MM.1S (cell line): ENCODE data around the gene CR2.

Experiments
- DNase-seq: peaks from one replicate; pipeline ENCODE4 v3.0.0-alpha.2; 2015
- H2AFZ ChIP-seq: fragments of 300-600 bp; sonication (generic); 2 replicates; pipeline ENCODE4 v1.6.0; 2016; ENCODE audit warnings: antibody characterized with exemption, low read length
- H3F3A ChIP-seq: fragments of 300-600 bp; sonication (generic); 2 replicates; pipeline ENCODE4 v1.6.1; 2016; ENCODE audit warnings: mild to moderate bottlenecking, antibody characterized with exemption, low read length, moderate library complexity, mixed read lengths; ENCODE audit not compliant: insufficient read depth
- H3K27ac ChIP-seq: fragments of 300-600 bp; sonication (generic); 2 replicates; pipeline ENCODE4 v1.5.1; 2016; ENCODE audit warnings: mild to moderate bottlenecking, low read length
- H3K27me3 ChIP-seq: fragments of 300-600 bp; sonication (generic); replicated peaks from 2 replicates; pipeline ENCODE4 v1.6.0; 2016; ENCODE audit warnings: low read length; ENCODE audit not compliant: insufficient read depth
- H3K36me3 ChIP-seq: fragments of 300-600 bp; sonication (generic); replicated peaks from 2 replicates; pipeline ENCODE4 v1.6.1; 2016; ENCODE audit warnings: mild to moderate bottlenecking, low read length, mixed read lengths; ENCODE audit not compliant: insufficient read depth
- H3K4me1 ChIP-seq: fragments of 300-600 bp; sonication (generic); 2 replicates; pipeline ENCODE4 v1.6.1; 2016; ENCODE audit warnings: low read length, mixed read lengths
- H3K4me2 ChIP-seq: fragments of 300-600 bp; sonication (generic); 2 replicates; pipeline ENCODE4 v1.6.0; 2016; ENCODE audit warnings: low read depth, low read length
- H3K4me3 ChIP-seq: fragments of 300-600 bp; sonication (generic); 2 replicates; pipeline ENCODE4 v1.5.1; 2016; ENCODE audit warnings: low read length, mixed read lengths
- H3K79me2 ChIP-seq: fragments of 300-600 bp; sonication (generic); 2 replicates; pipeline ENCODE4 v1.6.1; 2016; ENCODE audit warnings: mixed run types, low read length, mixed read lengths
- H3K9ac ChIP-seq: fragments of 300-600 bp; sonication (generic); 2 replicates; pipeline ENCODE4 v1.6.1; 2016; ENCODE audit warnings: low read length, mixed read lengths
- H3K9me2 ChIP-seq: fragments of 300-600 bp; sonication (generic); replicated peaks from 2 replicates; pipeline ENCODE4 v1.6.1; 2016; ENCODE audit warnings: mild to moderate bottlenecking, low read length, mixed read lengths; ENCODE audit not compliant: insufficient read depth
- H3K9me3 ChIP-seq: fragments of 300-600 bp; sonication (generic); replicated peaks from 2 replicates; pipeline ENCODE4 v1.6.1; 2016; ENCODE audit warnings: mild to moderate bottlenecking, low read length, mixed read lengths; ENCODE audit not compliant: insufficient read depth
- H4K20me1 ChIP-seq: fragments of 300-600 bp; sonication (generic); 2 replicates; pipeline ENCODE4 v1.6.1; 2016; ENCODE audit warnings: mild to moderate bottlenecking, low read length, moderate library complexity, mixed read lengths; ENCODE audit not compliant: insufficient read depth
- CTCF ChIP-seq: fragments of 300-600 bp; sonication (generic); IDR thresholded peaks from 2 replicates; pipeline ENCODE4 v1.5.1; 2016; ENCODE audit warnings: antibody characterized with exemption, low read length, mixed read lengths
- EZH2 ChIP-seq: fragments of 300-600 bp; sonication (generic); optimal IDR thresholded peaks from 2 replicates; pipeline ENCODE3; 2017; ENCODE audit warnings: low read depth, mild to moderate bottlenecking, antibody characterized with exemption, low read length, mixed read lengths
- EZH2phosphoT487 ChIP-seq: fragments of 300-600 bp; sonication (generic); IDR thresholded peaks from 2 replicates; pipeline ENCODE4 v1.6.1; 2018; ENCODE audit warnings: antibody characterized with exemption, low read length

CR2 gene

GRCh38 chr1:207407655-207408260 lies 46.4 kb upstream of the CR2 start:
- Histone ChIP-seq H3K27me3 (no peaks in the 10 kb centered on the region), H3K27ac (no peak overlapping the region)
- DNase-seq = no peak

DNA sequence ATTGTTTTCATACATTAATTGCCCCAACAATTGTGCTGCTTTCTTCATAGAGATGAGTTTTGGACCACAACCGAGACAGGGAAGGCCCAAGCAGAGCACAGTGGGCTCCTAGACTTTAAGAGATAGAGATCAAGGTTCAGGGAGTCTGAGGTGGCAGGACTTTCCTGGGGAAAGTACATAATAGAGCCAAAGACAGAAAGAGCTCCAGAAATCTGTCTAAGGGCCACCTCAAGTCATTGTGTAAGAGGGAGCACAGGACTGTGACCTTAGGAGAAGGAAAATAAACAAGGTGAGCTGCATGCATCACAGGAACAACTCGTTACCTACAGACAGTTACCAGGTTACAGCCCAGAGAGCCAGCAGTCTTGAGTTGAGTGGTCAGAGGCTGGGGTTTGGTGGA lies 41.3 kb upstream of the CR2 start:
- Histone ChIP-seq H3K4me3 (no peak overlapping the region), H3K36me3 (no peaks in the 10 kb centered on the region), H3K79me2 (no peaks in the 10 kb centered on the region), H3K27ac (no peak overlapping the region), H4K20me1 (no peaks in the 10 kb centered on the region), H3K9me3 (no peaks in the 10 kb centered on the region), H3K27me3 (no peaks in the 10 kb centered on the region), H3F3A (no peaks in the 10 kb centered on the region), H3K4me2 (no peak overlapping the region), H3K9me2 (no peaks in the 10 kb centered on the region), H3K9ac (no peak overlapping the region), H3K4me1 (peaks cover 13% of the 10 kb centered on the region), H2AFZ (no peak overlapping the region)
- no peak for TF ChIP-seq EZH2phosphoT487
- TF ChIP-seq CTCF = no peak
- TF ChIP-seq EZH2 = no peak
- no peak for DNase-seq

More at GRCh38 chr1:207407655-207408260, 46.4 kb upstream of the CR2 start:
- Histone ChIP-seq H3K4me2 (no peak overlapping the region), H2AFZ (no peak overlapping the region), H3K36me3 (no peaks in the 10 kb centered on the region), H3K4me1 (no peaks in the 10 kb centered on the region), H3K9ac (no peak overlapping the region), H3F3A (no peaks in the 10 kb centered on the region), H3K79me2 (no peaks in the 10 kb centered on the region), H4K20me1 (no peaks in the 10 kb centered on the region), H3K9me2 (no peaks in the 10 kb centered on the region), H3K9me3 (no peaks in the 10 kb centered on the region), H3K4me3 (no peak overlapping the region)
- TF ChIP-seq EZH2 = no peak
- no peak for TF ChIP-seq CTCF
- no peak for TF ChIP-seq EZH2phosphoT487

DNA sequence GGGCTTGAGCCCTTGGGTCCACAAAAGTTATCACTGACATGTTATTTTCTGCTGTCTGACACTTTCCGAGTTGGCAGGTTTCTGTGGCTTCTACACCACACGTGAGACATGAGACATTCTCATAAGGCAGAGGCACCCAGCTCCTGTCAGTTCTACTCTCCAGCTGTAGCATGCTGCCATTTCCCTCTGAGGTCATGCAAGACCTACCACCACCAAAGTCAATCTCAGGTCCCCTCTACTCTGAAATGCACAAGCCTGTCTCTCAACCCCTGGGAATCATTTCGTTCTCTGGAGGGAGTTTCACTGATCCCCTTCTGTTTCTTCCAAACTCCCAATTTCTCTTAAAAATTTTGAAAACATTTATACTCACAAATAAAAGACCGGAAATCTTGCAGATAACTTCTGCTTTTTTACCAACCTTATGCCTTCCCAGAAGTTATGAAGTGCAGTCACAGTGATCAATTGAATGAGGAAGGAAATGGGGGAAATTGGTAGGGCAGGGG lies 39.5 kb upstream of the CR2 start:
- Histone ChIP-seq H4K20me1 (no peaks in the 10 kb centered on the region), H3K9ac (no peak overlapping the region), H3K9me3 (no peaks in the 10 kb centered on the region), H3K27ac (no peak overlapping the region), H3K4me1 (peaks cover 13% of the 10 kb centered on the region), H3K27me3 (no peaks in the 10 kb centered on the region), H3K9me2 (no peaks in the 10 kb centered on the region), H3K36me3 (no peaks in the 10 kb centered on the region), H3K79me2 (no peaks in the 10 kb centered on the region), H3K4me2 (no peak overlapping the region), H3F3A (no peaks in the 10 kb centered on the region), H2AFZ (no peak overlapping the region), H3K4me3 (no peak overlapping the region)
- no peak for TF ChIP-seq EZH2phosphoT487
- TF ChIP-seq EZH2 = no peak
- TF ChIP-seq CTCF = no peak
- peak; percentile 82 for DNase-seq
